ENCODE results near the gene NMB.

- TF ChIP-seq POLR2A (IDR thresholded peaks at IDR 0.05; ENCODE audit: low read length) = no peak
- TF ChIP-seq GATA1 (IDR thresholded peaks at IDR 0.05; ENCODE audit: low read depth, low read length) = no peak
Measured at GRCh38 chr15:84624359-84624758, 33.6 kb downstream of the NMB start.
